Stimulated activated CD4-positive, alpha-beta T cell treated with anti-CD3 and anti-CD28 coated beads, Interleukin-4, amount 100 ng/mL, for 1 hour (primary cell): ENCODE results near the gene SYMPK.
A peak's percentile ranks its signal among the peaks of the same experiment; 100 is the strongest.

ENCODE experiments used
- DNase-seq: peaks from one replicate; pipeline ENCODE4 v3.0.0-alpha.2; 2020

SYMPK gene

GRCh38 chr19:45824531-45825262, 38.2 kb downstream of the SYMPK start:
- no peak for DNase-seq

GRCh38 chr19:45824041-45824471, 38.9 kb downstream of the SYMPK start:
- DNase-seq: no peak

DNA sequence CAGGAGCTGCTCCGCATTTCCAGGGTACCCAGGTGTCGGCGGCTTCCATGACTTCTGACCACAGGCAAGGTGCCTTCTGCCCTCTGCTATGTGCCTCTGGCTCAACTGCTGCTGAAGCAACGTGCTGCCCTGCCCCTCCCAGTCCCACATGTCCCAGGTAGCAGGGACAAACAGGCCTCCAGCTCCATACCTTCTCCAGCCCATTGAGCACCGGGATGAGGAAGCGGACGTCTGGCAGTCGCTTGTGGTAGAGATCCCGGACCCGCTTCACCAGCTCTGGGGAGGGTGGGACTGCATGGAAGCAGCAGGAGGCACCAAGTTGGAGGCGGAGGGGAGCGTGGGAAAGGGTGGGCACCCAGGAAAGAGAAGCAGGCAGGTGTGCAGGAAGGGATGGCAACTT, 39.8 kb downstream of the SYMPK start:
- no peak for DNase-seq

GRCh38 chr19:45822716-45823115, 40.2 kb downstream of the SYMPK start:
- no peak for DNase-seq

GRCh38 chr19:45821570-45821969, 41.4 kb downstream of the SYMPK start:
- DNase-seq: no peak

- DNase-seq: no peak
These were observed 41.8 kb downstream of the SYMPK start for GRCh38 chr19:45821103-45821521.

- no peak for DNase-seq
These were observed 42.4 kb downstream of the SYMPK start for GRCh38 chr19:45820413-45821102.

DNA sequence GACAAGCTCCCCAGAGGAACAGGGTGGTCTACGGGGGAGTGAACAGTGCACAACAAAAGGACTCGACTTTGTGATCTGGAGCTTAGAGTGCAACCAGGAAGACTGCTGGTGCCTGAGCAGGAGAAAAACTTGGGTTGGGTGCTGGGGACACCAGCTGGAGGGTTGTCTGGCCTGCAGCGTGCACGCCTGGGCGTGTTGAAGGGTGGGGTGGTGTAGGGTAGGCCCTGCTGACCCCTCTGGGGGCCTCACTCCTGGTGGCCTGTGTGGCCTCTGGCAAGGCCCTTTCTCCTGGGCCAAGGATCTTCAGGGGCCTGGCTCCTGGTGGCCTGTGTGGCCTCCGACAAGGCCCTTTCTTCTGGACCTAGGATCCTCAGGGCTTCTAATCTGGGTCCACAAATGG, 43.2 kb downstream of the SYMPK start:
- DNase-seq: no peak

DNA sequence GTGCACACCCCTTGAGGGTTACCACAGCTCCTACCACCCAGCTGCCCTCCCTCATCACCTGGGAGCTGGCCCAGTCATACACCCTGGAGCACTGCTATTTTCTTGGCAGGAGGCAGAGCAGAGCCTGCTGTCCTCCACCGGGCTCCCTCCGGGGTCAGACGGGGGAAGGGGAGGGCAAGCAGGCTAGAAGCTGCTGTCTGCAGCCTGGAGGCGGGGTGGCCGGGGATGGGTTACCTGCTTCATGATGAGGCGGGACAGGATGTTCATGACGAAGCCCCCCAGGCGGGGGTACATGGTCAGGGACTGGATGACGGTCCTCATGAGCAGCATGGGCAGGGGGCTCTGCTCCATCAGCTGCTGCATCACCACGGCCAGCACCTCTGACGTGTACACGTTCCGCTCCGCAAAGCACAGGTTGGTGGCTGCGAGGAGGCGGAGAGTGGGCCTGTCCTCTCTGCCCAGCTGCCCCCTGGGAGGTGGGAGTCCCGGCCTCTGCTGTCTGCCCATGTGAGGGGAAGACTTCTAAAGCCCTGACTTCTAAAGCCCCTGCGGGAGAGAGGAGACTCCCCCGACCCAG, 45.1 kb downstream of the SYMPK start:
- DNase-seq: no peak

GRCh38 chr19:45817010-45817724, 45.8 kb downstream of the SYMPK start:
- peak; percentile 97 for DNase-seq

DNA sequence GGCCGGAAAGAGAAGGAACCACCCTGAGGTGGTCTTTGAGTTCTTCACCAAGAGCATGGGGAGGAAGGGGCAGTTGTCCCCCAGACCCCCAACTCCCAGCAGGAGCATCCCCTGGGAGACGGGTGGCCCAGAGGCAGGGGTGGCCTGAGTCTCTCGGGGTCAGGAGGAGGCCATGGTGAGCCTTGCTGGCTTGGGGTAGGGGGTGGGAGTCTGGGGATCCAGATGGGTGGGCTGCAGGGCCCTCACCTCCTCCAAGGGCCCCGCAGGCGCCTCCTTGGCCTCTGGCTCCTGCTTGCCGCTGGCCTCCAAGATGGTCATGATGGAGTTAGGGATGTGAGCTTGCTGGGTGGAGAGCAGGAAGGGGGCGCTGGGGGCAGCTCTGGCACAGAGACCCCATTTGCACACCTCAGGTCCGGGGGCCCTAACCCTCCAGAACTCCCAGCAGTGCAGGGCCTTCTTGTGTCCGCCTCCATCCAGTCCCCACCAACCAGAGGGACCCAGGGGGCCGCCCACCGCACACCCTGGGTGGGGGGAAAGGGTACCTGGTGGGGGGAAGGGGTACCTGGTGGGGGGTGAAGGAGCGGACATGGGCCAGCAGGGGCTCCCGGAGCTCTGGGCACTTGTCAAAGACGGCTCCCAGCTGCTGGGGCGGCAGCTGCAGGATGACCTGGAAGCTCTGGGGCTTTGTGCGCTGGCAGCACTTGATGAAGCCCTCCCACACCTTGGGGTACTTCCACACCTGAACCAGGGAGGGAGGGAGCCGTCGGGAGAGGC, 46.5 kb downstream of the SYMPK start:
- no peak for DNase-seq

DNA sequence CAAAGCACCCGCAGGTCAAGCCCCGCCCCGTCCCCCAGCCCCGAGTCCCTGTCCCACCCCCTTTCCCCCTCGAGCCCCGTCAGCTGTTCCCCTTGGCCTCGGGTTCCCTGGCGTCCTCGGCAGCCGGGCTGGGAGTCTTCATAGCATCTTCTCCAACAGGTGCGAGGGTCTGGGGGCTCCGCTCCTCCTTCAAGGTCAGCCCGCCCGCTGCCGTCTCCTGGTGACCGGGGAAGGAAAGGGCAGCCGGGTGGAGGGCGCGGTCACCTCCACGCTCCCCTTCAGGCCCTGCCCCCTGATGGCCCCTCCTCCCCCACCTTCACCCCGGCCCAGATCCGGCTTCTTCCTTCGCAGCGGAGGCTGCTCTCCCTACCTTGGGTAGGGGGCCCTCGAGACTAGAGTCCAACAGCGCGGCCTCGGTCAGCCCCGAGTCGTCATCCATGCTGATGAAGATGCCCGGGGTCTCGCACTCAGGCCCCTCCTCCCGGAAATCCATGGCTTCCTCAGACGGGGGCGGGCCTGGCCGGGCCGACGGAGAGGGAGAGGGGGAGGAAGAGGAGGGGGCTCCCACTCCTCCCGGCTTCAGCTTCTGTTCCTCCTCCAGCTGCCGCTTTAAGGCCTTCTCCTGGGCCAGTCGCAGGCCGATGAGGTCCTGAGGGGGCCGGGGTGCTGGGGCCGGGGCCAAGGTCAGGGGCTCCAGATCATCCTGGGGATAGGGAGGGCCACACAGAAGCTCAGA, 47.3 kb downstream of the SYMPK start:
- DNase-seq: no peak

- DNase-seq: no peak
These were observed 48.0 kb downstream of the SYMPK start, which contains the start of gene RSPH6A for GRCh38 chr19:45814851-45815480. TSS of gene RSPH6A (minus strand) at chr19:45815308. CDS start at chr19:45815176, 132 bp downstream.

DNA sequence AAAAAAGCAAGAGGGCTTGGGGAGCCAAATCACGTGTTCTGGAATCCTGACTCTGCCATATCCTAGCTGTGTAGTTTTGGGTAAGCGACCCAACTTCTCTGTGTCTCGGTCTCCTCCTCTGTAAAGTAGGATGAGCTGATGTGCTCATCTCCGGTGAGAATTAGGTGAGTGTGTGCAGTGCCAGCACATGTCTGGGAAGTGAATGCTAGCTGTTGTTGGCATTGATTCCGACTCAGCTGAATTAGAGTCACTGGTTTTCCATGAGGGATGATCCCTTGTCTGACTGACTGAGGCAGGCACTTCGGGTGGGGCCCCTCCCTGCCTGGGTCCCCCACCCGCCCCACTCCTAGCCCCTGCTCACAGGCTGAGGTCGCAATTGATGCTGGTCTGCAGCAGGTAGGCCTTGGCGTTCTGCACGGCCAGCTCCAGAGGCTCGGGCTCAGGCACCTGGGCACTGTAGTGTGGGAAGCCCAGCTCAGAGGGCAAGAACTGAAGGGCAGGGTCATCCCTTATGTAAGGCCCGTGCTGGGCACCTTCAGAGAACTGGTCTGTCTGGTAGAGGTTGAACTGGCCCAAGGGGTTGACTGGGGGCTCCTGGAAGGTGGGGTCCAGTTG, 48.7 kb downstream of the SYMPK start:
- no peak for DNase-seq

DNA sequence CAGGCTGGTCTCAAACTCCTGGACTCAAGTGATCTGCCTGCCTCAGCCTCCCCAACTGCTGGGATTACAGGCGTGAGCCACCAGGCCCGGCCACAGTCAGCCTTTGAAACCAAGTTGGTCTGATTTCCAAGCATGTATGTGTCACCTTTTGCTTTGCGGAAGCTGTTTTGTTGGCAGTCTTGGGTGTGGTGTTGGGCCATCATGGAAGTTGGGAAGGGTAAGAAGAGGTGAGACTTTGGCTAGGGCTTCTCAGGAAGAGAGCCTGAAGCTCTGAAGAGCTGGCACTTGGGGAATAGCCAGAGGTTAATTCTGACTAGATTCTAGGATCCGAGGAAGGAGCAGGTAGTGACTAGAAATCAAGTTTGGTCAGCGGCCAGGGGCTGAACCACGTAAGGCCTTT, 50.6 kb downstream of the SYMPK start:
- no peak for DNase-seq

- DNase-seq: no peak
These were observed 53.2 kb downstream of the SYMPK start for GRCh38 chr19:45809643-45810159.

- DNase-seq: no peak
These were observed 57.2 kb downstream of the SYMPK start for GRCh38 chr19:45805719-45806118.

DNA sequence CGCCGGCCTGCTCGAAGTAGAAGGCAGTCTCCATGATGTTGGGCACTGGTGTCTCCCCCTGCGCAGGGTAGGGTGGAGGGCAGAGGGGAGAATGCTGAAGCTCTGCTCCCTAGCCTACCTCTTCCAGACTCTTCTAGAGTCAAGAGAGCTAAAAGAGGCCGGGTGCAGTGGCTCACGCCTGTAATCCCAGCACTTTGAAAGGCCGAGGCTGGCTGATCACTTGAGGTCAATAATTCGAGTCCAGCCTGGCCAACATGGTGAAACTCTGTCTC, 58.1 kb downstream of the SYMPK start:
- no peak for DNase-seq

- DNase-seq: no peak
These were observed 58.6 kb downstream of the SYMPK start for GRCh38 chr19:45804140-45804958.

DNA sequence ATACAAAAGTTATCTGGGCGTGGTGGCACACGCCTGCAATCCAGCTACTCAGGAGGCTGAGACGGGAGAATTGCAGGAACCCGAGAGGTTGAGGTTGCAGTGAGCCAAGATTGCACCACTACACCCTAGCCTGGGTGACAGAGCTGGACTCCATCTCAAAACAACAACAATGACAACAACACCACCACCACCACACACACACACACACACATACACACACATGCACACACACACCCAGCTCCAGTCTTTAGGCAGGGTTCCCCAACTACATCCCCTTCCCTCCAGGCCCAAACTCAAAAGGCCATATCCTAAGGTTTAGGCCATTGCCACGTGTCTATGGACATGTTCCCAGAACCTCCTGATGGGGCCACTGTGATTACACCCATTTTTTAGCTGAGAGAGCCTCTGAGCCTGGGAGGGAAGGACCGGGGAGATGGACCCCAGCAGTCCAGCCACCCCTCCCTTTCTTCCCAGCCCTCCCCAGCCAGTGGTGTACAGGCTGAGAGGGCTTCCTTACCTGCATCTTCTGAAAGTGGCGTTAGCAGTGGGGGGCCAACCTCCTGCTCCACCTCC, 61.3 kb downstream of the SYMPK start:
- DNase-seq: no peak
